DMS 273 treated with DMSO at 0.1 percent for 48 hours (cell line): ENCODE measurements around the gene DARS1.
"Not testable (repeated sequence)": the region's sequence is repeated elsewhere in the genome, so short reads cannot be mapped to it uniquely, and the experiment has no call there.

Experiments
- DNase-seq: peaks from one replicate; lab custom pipeline; 2025; lab: John Stamatoyannopoulos, UW

DARS1 gene

GRCh38 chr2:135945526-135945925, 39.9 kb downstream of the DARS1 start:
- DNase-seq, result no peak

GRCh38 chr2:135944625-135945024, 40.8 kb downstream of the DARS1 start:
- no peak for DNase-seq

- no peak for DNase-seq
These were observed 42.3 kb downstream of the DARS1 start for GRCh38 chr2:135942936-135943688.

- DNase-seq, result no peak
These were observed 48.9 kb downstream of the DARS1 start for GRCh38 chr2:135936524-135936923.

GRCh38 chr2:135935914-135936313, 49.5 kb downstream of the DARS1 start:
- DNase-seq, result no peak

- DNase-seq, result no peak
These were observed 53.5 kb downstream of the DARS1 start for GRCh38 chr2:135931776-135932443.

- no peak for DNase-seq
These were observed 58.8 kb downstream of the DARS1 start for GRCh38 chr2:135926605-135927004.

GRCh38 chr2:135925571-135925970, 59.9 kb downstream of the DARS1 start:
- DNase-seq, result no peak

GRCh38 chr2:135916207-135916606, 69.2 kb downstream of the DARS1 start:
- DNase-seq, result peak; percentile 17

- DNase-seq, result no peak
These were observed 70.9 kb downstream of the DARS1 start for GRCh38 chr2:135914485-135914884.

- DNase-seq, result peak; percentile 4
These were observed 71.6 kb downstream of the DARS1 start for GRCh38 chr2:135913727-135914365.

- no peak for DNase-seq
These were observed 75.5 kb downstream of the DARS1 start for GRCh38 chr2:135909976-135910375.

- DNase-seq, result no peak
These were observed 79.7 kb downstream of the DARS1 start for GRCh38 chr2:135905679-135906078.

GRCh38 chr2:135904341-135904989, 81.0 kb downstream of the DARS1 start:
- DNase-seq, result no peak

GRCh38 chr2:135903650-135904049, 81.8 kb downstream of the DARS1 start:
- DNase-seq, result no peak

GRCh38 chr2:135899567-135899966, 85.9 kb downstream of the DARS1 start:
- no peak for DNase-seq

GRCh38 chr2:135898234-135898786, 87.1 kb downstream of the DARS1 start:
- no peak for DNase-seq

- DNase-seq, result no peak
These were observed 90.5 kb downstream of the DARS1 start for GRCh38 chr2:135894930-135895329.

- no peak for DNase-seq
These were observed 92.0 kb downstream of the DARS1 start for GRCh38 chr2:135893374-135893794.

GRCh38 chr2:135890835-135891234, 94.6 kb downstream of the DARS1 start:
- no peak for DNase-seq

- DNase-seq, result no peak
These were observed 95.3 kb downstream of the DARS1 start for GRCh38 chr2:135890149-135890548.

- DNase-seq, result not testable (repeated sequence)
These were observed 96.8 kb downstream of the DARS1 start for GRCh38 chr2:135888587-135888986.
